ENCODE measurements around the gene MSI2.
A peak's percentile ranks its signal among the peaks of the same experiment; 100 is the strongest.

MSI2 gene

DNA sequence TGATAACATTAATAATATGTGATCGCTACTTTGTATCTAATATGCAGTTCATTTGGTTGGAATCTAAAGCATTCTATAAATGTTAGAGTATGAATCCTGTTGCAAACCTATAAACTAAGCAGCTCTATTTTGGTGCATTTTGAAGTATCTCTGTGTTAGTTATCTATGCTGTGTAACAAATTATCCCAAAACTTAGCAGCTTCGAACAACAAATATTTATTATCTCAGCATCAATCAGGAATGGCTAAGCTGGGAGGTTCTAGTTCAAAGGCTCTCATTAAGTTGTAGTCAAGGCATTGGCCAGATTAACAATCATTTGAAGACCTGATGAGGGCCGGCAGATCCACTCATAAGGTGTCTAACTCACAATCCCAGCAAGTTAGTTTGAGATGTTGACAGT, 10.1 kb upstream of the MSI2 start:
- Histone ChIP-seq H3K36me3 (ENCODE audit: control insufficient read depth, insufficient read depth, low read length) (no peaks in the 10 kb centered on the region), H3K4me3 (ENCODE audit: low read length) (no peak overlapping the region), H3K4me1 (ENCODE audit: control insufficient read depth, insufficient read depth, low read length) (0 out of 2 replicates have a peak, but pooled peaks cover 1% of the 10 kb centered on the region), H3K9me3 (ENCODE audit: control insufficient read depth, insufficient read depth, low read length) (no peaks in the 10 kb centered on the region), H3K27ac (ENCODE audit: low read length) (no peak overlapping the region), H3K27me3 (ENCODE audit: control insufficient read depth, insufficient read depth, low read length) (no peaks in the 10 kb centered on the region)
- no peak for DNase-seq (ENCODE audit: low read depth, low spot score)
- WGBS (ENCODE audit: insufficient coverage, insufficient read length), result no CpG with 5 or more reads among the region's 3 CpGs

DNA sequence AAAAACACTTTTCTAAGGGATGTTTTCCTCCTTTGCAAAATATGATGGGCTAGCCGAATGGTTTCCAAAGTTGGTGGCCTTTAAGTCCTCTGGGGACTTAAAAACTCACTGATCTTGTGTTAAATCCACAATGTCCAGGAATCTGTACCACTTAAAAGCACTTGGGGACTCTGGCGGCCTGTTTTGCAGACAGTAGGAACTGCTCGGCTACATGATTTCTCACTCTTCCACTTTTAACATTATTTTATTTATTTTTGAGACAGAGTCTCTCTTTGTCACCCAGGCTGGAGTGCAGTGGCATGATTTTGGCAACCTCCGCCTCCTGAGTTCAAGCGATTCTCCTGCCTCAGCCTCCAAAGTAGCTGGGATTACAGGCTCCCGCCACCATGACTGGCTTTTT, 9.1 kb upstream of the MSI2 start:
- WGBS (ENCODE audit: insufficient coverage, insufficient read length), result no CpG with 5 or more reads among the region's 6 CpGs
- no peaks in the 10 kb centered on the region for H3K9me3 ChIP-seq (ENCODE audit: control insufficient read depth, insufficient read depth, low read length)

DNA sequence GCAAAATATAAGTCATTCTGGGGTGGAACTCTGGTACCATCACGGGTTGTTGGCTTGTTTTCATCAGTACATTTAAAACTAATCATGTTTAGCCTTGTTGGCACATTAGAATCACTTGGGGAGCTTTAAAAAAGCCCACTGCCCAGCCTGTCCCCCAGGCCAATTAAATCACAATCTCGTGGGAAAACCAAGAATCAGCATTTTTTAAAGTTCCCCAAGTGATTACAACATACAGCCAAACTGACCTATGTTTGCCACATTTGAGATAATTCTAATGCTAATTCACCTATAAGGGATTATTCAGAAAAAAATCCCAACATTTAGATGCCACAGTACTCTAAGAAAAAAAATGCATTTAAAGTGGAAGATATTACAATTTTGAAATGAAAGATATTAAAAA, 8.4 kb upstream of the MSI2 start:
- 0 out of 2 replicates have a peak, but pooled peaks cover 1% of the 10 kb centered on the region for H3K4me1 ChIP-seq (ENCODE audit: control insufficient read depth, insufficient read depth, low read length)
- no CpG with 5 or more reads among the region's 2 CpGs for WGBS (ENCODE audit: insufficient coverage, insufficient read length)
- no peak for DNase-seq (ENCODE audit: low read depth, low spot score)
- H3K36me3 ChIP-seq (ENCODE audit: control insufficient read depth, insufficient read depth, low read length), result no peaks in the 10 kb centered on the region
- H3K4me3 ChIP-seq (ENCODE audit: low read length), result no peak overlapping the region
- H3K27ac ChIP-seq (ENCODE audit: low read length), result no peak overlapping the region
- no peaks in the 10 kb centered on the region for H3K9me3 ChIP-seq (ENCODE audit: control insufficient read depth, insufficient read depth, low read length)
- H3K27me3 ChIP-seq (ENCODE audit: control insufficient read depth, insufficient read depth, low read length), result no peaks in the 10 kb centered on the region

More for the DNA sequence above, 9.1 kb upstream of the MSI2 start:
- Histone ChIP-seq H3K27ac (ENCODE audit: low read length) (no peak overlapping the region), H3K27me3 (ENCODE audit: control insufficient read depth, insufficient read depth, low read length) (no peaks in the 10 kb centered on the region), H3K36me3 (ENCODE audit: control insufficient read depth, insufficient read depth, low read length) (no peaks in the 10 kb centered on the region), H3K4me3 (ENCODE audit: low read length) (no peak overlapping the region), H3K4me1 (ENCODE audit: control insufficient read depth, insufficient read depth, low read length) (0 out of 2 replicates have a peak, but pooled peaks cover 1% of the 10 kb centered on the region)
- DNase-seq (ENCODE audit: low read depth, low spot score), result no peak

DNA sequence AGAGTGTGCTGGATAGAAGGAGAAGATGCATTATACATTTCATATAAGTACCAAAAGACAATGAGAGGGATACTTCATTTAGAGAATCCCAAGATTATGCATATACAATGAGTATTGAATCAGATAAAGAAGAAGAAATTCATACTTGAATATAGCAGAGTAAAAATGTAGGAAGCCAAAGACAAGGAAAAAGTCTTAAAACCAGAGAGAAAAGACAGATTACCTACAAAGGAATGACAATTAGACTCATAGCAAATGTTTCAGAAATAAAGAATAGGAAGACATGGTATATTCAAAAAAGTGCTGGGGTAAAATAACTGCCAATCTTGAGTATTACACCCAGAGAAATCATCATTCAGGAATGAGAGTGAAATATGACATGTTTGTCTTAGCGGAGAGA, 6.8 kb upstream of the MSI2 start:
- no peak overlapping the region for H3K4me3 ChIP-seq (ENCODE audit: low read length)
- no CpG with 5 or more reads among the region's 1 CpG for WGBS (ENCODE audit: insufficient coverage, insufficient read length)
- no peaks in the 10 kb centered on the region for H3K9me3 ChIP-seq (ENCODE audit: control insufficient read depth, insufficient read depth, low read length)
- no peaks in the 10 kb centered on the region for H3K36me3 ChIP-seq (ENCODE audit: control insufficient read depth, insufficient read depth, low read length)
- H3K27me3 ChIP-seq (ENCODE audit: control insufficient read depth, insufficient read depth, low read length), result no peaks in the 10 kb centered on the region
- no peak for DNase-seq (ENCODE audit: low read depth, low spot score)
- H3K4me1 ChIP-seq (ENCODE audit: control insufficient read depth, insufficient read depth, low read length), result 0 out of 2 replicates have a peak, but pooled peaks cover 1% of the 10 kb centered on the region
- no peak overlapping the region for H3K27ac ChIP-seq (ENCODE audit: low read length)

DNA sequence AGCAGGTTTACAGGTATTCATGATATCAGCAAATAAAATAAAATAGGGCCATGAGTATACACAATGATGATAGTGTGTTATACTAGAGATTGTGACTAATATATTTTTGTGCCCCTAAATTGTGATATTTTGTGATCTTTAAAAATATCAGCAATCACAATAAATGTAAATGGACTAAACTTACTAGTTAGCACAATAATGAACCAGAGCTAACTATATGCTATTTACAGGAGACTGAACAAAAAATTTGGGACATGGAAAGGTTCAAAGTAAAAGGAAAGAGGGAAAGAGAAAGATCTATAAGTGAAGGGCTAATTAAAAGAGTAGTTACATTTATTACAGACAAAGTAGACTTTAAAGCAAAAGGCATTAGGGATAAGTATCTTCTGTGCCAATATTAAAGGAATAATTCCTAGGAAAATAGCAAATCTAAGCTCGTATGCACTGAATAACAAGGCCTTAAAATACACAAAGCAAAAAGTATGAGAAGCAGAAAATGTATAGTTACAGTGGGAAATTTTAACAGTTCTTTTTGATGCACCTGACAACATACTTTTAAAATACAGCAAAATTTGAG, 5.0 kb upstream of the MSI2 start:
- no peaks in the 10 kb centered on the region for H3K36me3 ChIP-seq (ENCODE audit: control insufficient read depth, insufficient read depth, low read length)
- no CpG with 5 or more reads among the region's 1 CpG for WGBS (ENCODE audit: insufficient coverage, insufficient read length)
- 0 out of 2 replicates have a peak, but pooled peaks cover 1% of the 10 kb centered on the region for H3K4me1 ChIP-seq (ENCODE audit: control insufficient read depth, insufficient read depth, low read length)
- H3K27me3 ChIP-seq (ENCODE audit: control insufficient read depth, insufficient read depth, low read length), result no peaks in the 10 kb centered on the region
- no peak overlapping the region for H3K4me3 ChIP-seq (ENCODE audit: low read length)
- no peak overlapping the region for H3K27ac ChIP-seq (ENCODE audit: low read length)
- no peak for DNase-seq (ENCODE audit: low read depth, low spot score)
- H3K9me3 ChIP-seq (ENCODE audit: control insufficient read depth, insufficient read depth, low read length), result no peaks in the 10 kb centered on the region

DNA sequence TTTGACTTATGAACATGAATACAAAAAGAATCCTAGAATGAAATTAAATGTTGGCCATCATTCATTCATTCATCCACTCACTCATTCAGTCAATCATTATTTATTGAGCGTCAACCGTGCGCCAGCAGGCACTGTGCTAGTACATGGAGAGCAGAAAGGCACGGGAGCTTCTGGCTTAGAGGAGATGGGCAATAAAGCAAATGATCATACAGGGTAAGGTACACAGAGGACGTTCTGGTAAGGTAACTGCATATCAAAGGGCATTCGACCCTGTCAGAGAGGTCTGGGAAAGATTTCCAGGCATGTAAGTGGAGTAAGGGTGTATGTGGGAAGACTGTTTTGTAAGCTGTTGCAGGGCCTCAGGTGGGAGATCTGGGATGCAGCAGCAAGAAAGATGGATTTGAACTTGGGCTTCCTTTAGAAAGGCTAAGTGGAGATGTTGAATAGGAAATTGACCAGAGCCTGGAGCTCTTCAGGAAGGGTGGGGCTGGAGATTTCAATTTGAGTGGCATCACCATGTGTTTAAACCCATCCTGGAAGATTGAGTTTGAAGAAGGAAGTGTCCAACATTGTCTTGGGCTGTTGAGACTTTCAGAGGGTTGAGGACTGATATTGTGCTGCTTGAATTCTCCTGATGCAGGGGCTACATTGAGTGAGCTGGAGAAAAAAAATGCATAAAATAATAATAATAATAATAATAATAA, 2.8 kb upstream of the MSI2 start:
- Histone ChIP-seq H3K9me3 (ENCODE audit: control insufficient read depth, insufficient read depth, low read length) (no peaks in the 10 kb centered on the region), H3K27me3 (ENCODE audit: control insufficient read depth, insufficient read depth, low read length) (no peaks in the 10 kb centered on the region), H3K36me3 (ENCODE audit: control insufficient read depth, insufficient read depth, low read length) (no peaks in the 10 kb centered on the region), H3K4me3 (ENCODE audit: low read length) (no peak overlapping the region), H3K27ac (ENCODE audit: low read length) (no peak overlapping the region), H3K4me1 (ENCODE audit: control insufficient read depth, insufficient read depth, low read length) (0 out of 2 replicates have a peak, but pooled peaks cover 1% of the 10 kb centered on the region)
- WGBS (ENCODE audit: insufficient coverage, insufficient read length), result no CpG with 5 or more reads among the region's 6 CpGs
- no peak for DNase-seq (ENCODE audit: low read depth, low spot score)

DNA sequence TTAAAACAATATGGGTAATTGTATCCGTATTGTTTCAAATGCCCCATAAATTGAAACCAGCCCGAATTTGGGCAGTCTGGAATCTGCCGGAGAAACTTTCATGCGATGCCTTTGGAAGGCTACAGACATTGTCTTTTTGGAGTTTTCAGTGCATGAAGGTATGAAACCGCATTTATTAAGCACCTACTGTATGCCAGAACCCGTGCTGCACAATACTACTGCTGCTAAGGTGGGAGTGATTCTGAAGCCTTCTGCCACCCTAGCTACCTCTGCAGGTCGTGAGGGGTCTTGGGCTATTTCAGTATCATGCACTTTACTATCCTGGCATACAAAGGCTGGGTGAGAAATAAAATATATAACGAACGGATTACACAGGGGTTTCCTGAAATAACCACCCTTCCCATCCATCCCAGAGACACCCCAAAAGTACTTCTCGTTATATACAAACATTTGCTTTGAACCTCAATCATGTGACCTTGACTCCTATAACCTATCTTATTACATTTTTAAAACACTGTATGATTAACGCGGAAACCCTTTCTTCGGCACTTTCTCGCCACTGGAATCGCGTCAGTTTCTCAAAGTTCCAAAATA, 1.0 kb upstream of the MSI2 start:
- no CpG with 5 or more reads among the region's 16 CpGs for WGBS (ENCODE audit: insufficient coverage, insufficient read length)
- DNase-seq (ENCODE audit: low read depth, low spot score), result no peak
- no peaks in the 10 kb centered on the region for H3K27me3 ChIP-seq (ENCODE audit: control insufficient read depth, insufficient read depth, low read length)
- no peaks in the 10 kb centered on the region for H3K36me3 ChIP-seq (ENCODE audit: control insufficient read depth, insufficient read depth, low read length)
- H3K4me1 ChIP-seq (ENCODE audit: control insufficient read depth, insufficient read depth, low read length), result peaks cover 3% of the 10 kb centered on the region; the same call in 1 of the 2 replicates
- no peaks in the 10 kb centered on the region for H3K9me3 ChIP-seq (ENCODE audit: control insufficient read depth, insufficient read depth, low read length)
- peak overlapping the region; percentile 88; the same call in 1 of the 2 replicates for H3K4me3 ChIP-seq (ENCODE audit: low read length)
- no peak overlapping the region for H3K27ac ChIP-seq (ENCODE audit: low read length)

DNA sequence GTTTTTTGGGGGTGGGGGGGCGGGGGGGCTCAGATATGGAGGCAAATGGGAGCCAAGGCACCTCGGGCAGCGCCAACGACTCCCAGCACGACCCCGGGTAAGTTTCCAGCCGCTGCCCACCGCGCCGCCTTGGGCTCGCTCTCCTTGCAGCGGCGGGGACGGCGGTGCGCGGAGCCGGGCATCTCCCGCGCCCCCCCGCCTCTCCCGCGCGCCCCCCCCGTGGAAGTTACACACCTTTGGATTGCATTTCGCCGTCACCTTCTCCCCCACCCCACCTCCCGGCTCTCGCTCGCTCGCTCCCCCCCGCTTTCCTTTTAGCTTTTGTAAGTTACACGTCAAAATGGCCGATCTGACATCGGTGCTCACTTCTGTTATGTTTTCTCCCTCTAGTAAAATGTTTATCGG, 387 bp downstream of the MSI2 start:
- H3K4me3 ChIP-seq (ENCODE audit: low read length), result peak overlapping the region; percentile 88
- no peak for DNase-seq (ENCODE audit: low read depth, low spot score)
- H3K36me3 ChIP-seq (ENCODE audit: control insufficient read depth, insufficient read depth, low read length), result no peaks in the 10 kb centered on the region
- no peak overlapping the region for H3K27ac ChIP-seq (ENCODE audit: low read length)
- no CpG with 5 or more reads among the region's 36 CpGs for WGBS (ENCODE audit: insufficient coverage, insufficient read length)
- H3K4me1 ChIP-seq (ENCODE audit: control insufficient read depth, insufficient read depth, low read length), result peaks cover 3% of the 10 kb centered on the region; the same call in 1 of the 2 replicates
- no peaks in the 10 kb centered on the region for H3K9me3 ChIP-seq (ENCODE audit: control insufficient read depth, insufficient read depth, low read length)
- no peaks in the 10 kb centered on the region for H3K27me3 ChIP-seq (ENCODE audit: control insufficient read depth, insufficient read depth, low read length)

DNA sequence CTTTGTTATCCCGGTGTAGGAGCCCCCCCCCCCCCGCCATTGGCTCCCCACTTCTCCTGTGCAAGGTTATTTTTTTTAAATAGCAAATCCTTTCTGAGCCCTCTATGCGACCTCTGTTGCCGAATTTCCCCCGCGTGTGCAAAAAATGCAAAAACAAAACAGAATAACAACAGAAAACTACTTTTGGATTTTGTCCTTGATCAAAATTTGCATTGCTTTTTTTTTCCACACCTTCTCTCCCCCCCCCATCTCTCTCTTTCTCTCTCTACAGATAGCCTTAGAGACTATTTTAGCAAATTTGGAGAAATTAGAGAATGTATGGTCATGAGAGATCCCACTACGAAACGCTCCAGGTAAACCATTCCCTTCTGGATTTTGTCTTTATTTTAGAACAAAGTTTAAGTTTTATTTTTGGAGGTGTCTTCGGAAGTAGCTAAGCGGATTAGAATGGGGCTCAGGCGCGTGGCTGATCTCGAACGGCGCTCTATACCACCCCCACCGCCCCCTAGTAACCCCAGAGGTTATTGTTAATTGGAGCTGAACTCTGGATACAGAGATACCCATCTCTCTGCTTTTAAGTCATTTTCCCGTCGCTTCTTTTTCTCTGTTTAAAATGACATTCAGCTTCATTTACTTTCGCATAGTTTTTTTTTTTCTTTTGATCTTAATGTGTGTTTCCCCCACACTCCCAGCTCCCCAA, 1.0 kb downstream of the MSI2 start:
- no peaks in the 10 kb centered on the region for H3K27me3 ChIP-seq (ENCODE audit: control insufficient read depth, insufficient read depth, low read length)
- no peak for DNase-seq (ENCODE audit: low read depth, low spot score)
- peaks cover 4% of the 10 kb centered on the region; the same call in 1 of the 2 replicates for H3K36me3 ChIP-seq (ENCODE audit: control insufficient read depth, insufficient read depth, low read length)
- peaks cover 3% of the 10 kb centered on the region; the same call in 1 of the 2 replicates for H3K4me1 ChIP-seq (ENCODE audit: control insufficient read depth, insufficient read depth, low read length)
- H3K27ac ChIP-seq (ENCODE audit: low read length), result no peak overlapping the region
- peak overlapping the region; percentile 88; the same call in 1 of the 2 replicates for H3K4me3 ChIP-seq (ENCODE audit: low read length)
- H3K9me3 ChIP-seq (ENCODE audit: control insufficient read depth, insufficient read depth, low read length), result no peaks in the 10 kb centered on the region
- no CpG with 5 or more reads among the region's 19 CpGs for WGBS (ENCODE audit: insufficient coverage, insufficient read length)
